GM18517 (cell line): ENCODE data around the gene SIN3B.

Experiments used
- ATAC-seq: cut with Tn5 transposase; IDR thresholded peaks from one replicate; pipeline ENCODE4 v1.9.1; 2021; ENCODE audit warnings: mild to moderate bottlenecking, moderate library complexity; ENCODE audit not compliant: unreplicated experiment

Gene SIN3B

GRCh38 chr19:16825312-16826052 lies 3.7 kb upstream of the SIN3B start:
- no peak for ATAC-seq

- no peak for ATAC-seq
These were observed 658 bp downstream of the SIN3B start for GRCh38 chr19:16829822-16830289.

DNA sequence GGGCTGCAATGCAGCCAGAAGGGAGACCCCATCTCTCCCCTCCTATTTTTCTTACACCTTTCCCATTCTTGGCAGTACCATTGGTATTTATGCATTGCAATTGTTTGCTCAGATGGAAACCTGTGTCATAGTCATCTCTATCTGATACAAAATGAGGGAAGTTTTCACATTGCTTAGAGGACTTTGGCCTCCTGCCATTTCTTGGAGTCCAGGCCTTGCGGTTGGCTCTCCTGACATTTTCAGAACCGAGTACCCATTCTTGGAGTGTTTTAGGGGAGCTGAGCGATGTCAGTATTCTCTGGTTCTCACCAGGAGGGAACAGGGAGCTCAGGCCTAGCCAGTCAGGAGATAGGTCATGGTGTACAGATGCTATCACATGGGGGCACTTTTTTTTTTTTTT lies 1.5 kb downstream of the SIN3B start:
- ATAC-seq = no peak

DNA sequence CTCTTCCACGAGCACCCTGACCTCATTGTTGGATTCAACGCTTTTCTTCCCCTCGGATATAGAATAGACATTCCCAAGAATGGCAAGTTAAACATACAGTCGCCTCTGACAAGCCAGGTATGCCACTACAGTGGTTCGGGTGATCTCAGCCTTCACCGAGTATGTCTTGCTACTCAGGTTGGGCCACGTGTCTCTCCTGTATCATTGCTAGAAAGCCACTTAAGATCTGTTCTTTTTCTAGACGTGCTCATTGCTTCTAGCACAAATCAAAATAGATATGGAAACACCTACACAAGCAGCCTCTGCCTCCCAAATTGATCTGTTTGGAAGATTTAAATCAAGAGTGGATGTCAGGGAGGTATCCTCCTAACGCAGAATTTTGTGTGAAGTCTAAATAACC lies 2.3 kb downstream of the SIN3B start:
- no peak for ATAC-seq

- ATAC-seq = no peak
These were observed 5.5 kb downstream of the SIN3B start for GRCh38 chr19:16834747-16835146.

DNA sequence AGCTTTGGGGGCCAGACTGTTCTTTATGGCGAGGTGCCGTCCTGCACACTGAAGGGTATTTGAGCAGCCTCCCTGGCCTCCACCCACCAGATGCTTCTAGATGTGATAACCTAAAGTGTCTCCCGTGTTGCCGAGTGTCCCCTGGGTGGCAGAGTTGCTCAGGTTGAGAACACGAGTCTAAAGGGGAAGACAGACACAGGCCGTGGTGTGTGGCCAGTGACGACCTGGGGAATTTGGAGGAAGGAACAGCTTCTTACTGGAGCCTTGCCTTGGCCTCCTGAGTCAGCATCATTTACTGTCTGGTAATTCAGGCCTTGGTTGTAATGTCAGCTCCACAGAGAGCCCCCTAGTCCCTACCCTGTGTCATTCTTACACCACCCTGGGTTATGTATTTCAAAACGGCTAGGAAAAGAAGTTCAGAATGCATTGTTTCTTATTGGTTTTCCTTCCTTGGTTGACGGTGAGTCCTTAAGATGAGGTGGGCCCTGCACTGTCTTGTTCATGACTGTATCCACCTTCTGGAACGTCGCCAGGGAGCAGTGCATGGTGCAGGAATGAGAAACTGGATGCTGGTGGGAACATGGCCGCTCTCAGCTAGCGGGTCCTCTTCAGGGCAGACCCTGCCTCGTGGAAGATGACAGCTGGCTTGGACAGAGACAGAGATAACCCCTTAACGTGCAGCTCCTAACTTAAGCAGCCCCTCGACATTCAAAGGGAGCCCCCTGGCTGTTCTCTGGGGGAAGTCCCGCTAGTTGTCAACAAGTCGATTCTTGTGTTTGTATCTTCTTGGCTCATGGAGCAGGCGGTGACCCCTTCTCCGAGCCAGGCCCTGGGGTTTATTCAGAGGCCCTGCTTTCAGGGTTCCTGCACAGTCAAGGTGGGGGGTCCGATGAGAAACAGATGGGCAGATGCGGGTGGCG lies 7.2 kb downstream of the SIN3B start:
- no peak for ATAC-seq

DNA sequence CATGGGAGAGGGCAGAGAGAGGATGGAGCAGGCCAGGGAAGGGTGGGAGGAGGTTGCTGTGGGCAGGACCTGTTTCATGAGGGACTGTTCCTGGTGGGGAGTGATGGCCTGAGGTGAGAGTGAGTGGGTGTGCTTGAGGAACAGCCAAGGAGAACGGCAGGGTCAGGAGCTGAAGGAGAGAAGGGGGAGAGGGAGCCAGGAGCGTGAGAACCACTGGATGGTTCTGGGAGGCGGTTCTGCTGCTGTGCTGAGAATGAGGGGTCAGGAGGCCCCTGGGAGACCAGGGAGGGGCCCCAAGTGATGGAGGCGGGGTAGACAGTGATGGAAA lies 7.8 kb downstream of the SIN3B start:
- no peak for ATAC-seq

- ATAC-seq = no peak
These were observed 12.3 kb downstream of the SIN3B start for GRCh38 chr19:16841391-16841926.

DNA sequence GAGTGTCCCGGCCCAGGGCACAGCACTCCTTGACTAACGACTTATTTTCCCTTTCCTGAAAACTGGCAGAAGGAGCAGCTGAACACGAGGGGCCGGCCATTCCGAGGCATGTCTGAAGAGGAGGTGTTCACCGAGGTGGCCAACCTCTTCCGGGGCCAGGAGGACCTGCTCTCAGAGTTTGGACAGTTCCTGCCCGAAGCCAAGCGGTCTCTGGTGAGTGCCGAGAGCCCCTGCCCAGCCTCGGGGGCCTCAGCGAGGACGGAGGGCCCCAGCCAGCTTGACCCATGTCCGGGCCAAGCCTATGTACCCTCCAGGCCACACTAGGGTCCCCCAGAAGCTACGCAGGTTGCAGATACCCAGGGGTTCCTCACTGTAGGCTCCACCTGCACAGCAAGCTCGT lies 17.7 kb downstream of the SIN3B start:
- no peak for ATAC-seq

DNA sequence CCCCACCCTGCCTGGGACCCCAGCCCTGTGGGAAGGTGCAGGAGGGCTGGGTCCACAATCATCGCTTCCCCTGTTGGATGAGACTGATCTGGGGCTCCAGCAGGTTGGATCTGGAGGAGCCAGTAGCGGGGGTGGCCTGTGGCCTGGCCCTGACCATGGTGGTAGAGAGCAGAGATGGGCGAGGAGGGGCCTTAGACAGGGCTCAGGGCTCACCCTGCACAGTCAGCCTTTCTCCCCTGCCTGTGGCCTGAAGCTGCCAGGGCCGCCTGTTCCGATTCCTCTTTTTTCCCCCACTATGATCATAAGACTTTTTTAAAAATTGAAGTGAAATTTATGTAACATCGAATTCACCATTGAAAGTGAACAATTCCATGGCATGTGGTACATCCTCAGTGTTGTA lies 18.2 kb downstream of the SIN3B start:
- ATAC-seq = no peak

GRCh38 chr19:16849168-16849567 lies 20.0 kb downstream of the SIN3B start:
- ATAC-seq = no peak

DNA sequence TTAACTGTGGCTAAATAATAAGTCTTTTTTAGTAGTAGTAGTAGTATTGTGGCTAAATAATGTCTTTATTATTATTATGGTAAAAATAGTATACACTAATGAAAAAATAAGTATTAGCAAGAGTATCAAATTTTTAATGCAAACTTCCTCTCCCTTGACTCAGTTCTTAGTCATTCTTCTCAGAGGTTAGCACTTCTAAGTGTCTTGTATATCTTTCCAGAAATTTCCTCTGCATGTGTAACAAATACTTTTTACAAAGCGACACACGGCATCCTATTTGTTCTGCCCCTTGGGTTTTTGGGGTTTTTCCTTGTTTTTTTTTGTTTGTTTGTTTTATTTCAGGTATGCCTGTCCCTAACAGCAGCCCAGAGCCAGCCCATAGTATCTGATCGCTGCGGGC lies 20.9 kb downstream of the SIN3B start:
- ATAC-seq = no peak

GRCh38 chr19:16851031-16851712 lies 22.0 kb downstream of the SIN3B start:
- ATAC-seq = no peak

- ATAC-seq = no peak
These were observed 23.9 kb downstream of the SIN3B start for GRCh38 chr19:16853066-16853465.

GRCh38 chr19:16856091-16856490 lies 26.9 kb downstream of the SIN3B start:
- no peak for ATAC-seq

DNA sequence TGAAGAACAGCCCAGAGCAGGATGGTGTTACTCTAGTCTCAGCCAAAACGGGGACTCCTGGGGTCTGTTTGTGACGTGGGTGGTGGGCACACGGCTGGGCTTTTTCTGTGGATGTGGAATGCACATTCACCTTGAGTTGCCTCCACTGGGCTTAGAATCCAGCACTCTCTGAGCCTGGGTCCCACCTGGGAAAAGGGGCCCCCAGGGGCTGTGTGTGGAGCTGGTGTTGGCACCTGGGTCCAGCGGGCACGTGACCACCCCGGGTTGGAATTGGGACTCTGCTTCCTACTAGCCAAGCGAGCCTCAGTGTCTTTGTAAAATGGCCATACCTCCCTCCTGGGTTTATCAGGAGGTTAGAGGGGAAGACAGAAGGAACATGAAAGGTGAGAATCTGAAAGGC lies 30.4 kb downstream of the SIN3B start:
- ATAC-seq = no peak

GRCh38 chr19:16860118-16860517 lies 30.9 kb downstream of the SIN3B start:
- ATAC-seq = no peak

DNA sequence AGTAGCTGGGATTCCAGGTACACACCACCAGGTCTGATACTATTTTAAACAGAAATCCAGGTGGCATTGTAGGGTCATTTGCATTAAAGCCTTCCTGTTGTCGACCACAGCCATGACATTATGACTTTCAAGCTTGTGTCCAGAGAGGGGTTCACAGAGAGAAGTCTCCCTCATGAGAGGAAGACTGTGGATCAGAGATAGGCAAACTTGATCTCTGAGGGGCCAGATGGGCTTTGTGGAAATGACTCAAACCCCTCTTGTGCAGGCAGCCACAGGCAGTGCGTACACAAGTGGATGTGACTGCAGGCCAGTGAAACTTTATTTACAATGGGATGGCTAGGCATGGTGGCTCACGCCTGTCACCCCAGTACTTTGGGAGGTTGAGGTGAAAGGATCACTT lies 31.8 kb downstream of the SIN3B start:
- ATAC-seq = no peak

DNA sequence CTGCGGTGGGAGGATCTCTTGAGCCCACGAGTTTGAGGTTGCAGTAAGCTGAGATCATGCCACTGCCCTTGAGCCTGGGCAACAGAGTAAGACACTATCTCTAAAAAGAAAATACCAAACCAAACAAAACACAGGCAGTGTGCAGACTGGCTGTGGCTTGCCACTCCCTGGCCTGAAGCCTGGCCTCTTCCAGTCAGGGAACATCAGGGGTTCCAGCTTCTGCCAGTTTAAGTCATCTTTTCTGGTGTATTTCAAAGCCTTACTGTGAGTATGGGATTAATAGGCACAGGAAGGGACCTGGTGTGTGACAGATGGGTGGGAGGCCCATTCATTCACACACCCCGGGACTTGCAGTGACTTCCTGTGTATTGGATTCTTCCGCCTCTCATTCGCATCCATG lies 32.6 kb downstream of the SIN3B start:
- ATAC-seq = no peak

DNA sequence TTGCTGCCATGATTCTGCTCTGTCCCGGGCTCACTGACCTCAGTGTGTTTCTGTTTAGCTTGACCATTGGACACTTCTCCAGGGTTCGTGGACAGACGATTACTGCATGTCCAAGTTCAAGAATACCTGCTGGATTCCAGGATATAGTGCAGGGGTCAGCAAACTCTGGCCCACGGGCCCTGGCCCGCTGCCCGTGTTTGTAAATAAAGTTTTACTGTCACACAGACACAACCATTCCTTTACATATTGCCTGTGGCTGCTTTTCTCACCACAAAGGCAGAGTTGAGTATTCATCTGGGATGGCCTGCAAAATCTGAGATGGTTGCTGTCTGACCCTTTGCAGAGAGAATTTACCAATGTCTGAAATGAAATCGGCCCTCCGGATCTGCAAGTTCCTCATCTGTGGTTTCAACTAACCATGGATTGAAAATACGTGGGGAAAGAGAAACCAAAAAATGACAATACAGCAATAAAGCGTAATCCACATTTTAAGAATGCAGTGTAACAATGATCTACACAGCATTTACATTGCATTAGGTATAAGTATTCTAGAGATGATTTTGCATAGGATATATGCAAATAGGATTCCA lies 33.7 kb downstream of the SIN3B start:
- no peak for ATAC-seq

GRCh38 chr19:16867211-16867610 lies 38.0 kb downstream of the SIN3B start:
- ATAC-seq = no peak
